ENCODE measurements around the gene RGS9BP. TPM values are rescaled to one million over a fixed set of nuclear protein-coding genes. Genes with fewer than 3 reads are reported as not detected.

Gene RGS9BP
- total RNA-seq, 4 donors from 2014 or later, result 3.9 to 10.6 (median 6.0) TPM

DNA sequence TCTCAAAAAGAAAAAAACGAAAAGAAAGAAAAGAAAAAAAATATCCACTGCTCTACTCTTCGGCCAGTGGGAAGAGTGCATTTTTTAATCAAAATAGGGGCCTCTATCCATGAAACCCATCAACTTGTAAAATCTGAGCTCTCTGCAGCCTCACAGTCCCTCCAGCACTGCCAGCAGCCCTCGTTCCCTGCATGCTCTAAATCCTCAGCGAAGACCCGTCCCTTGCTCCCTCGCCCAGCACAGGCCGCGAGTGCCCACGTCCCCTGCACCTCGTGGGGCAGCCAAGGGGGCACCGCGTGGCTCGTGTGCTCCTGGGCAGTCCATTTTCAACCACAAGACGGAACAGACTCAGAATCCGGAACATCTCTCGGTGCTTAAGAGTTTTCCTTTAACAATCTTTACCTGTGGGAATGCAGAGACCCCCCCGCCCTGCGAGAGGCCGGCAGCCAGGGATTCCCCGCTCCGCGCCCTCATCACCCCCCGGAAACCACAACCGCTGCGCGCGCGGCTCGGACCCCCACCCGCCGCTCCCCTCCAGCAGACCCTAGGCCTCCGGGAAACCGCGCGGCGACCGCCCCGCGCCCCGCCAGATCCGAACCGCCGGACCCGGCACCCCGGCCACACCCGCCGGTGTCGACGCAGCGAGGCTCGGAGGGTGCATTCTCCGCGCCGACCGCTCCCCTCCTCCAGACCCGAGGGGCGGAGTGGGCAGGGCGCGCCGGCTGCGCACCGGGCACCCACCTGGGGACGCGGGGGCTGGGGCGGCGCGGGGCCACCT lies 1.3 kb upstream of the RGS9BP start:
- H3K27me3 ChIP-seq, result peaks cover 0 to 2% (median 0%) of the 10 kb centered on the region in 3 donors
- ATAC-seq (peak in 1 of 2 donors; percentile 2), DNase-seq (peak in 1 of 2 donors; percentile 31)
- peak overlapping the region; percentile 88 to 97 (median 94) for H3K27ac ChIP-seq
- no peak for TF ChIP-seq POLR2A (IDR thresholded peaks at IDR 0.05)
- TF ChIP-seq, protein P1, sequence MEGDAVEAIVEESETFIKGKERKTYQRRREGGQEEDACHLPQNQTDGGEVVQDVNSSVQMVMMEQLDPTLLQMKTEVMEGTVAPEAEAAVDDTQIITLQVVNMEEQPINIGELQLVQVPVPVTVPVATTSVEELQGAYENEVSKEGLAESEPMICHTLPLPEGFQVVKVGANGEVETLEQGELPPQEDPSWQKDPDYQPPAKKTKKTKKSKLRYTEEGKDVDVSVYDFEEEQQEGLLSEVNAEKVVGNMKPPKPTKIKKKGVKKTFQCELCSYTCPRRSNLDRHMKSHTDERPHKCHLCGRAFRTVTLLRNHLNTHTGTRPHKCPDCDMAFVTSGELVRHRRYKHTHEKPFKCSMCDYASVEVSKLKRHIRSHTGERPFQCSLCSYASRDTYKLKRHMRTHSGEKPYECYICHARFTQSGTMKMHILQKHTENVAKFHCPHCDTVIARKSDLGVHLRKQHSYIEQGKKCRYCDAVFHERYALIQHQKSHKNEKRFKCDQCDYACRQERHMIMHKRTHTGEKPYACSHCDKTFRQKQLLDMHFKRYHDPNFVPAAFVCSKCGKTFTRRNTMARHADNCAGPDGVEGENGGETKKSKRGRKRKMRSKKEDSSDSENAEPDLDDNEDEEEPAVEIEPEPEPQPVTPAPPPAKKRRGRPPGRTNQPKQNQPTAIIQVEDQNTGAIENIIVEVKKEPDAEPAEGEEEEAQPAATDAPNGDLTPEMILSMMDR (IDR thresholded peaks at IDR 0.05 in 4 of 5, conservative IDR thresholded peaks at IDR 0.05 in 1 of 5), result peak in 1 of 5 experiments; percentile 30
- in situ Hi-C loops (cut with MboI; ENCODE audit: low sequenced_read_pairs in 4 of 4) (no loop called here), intact Hi-C loops (cut with DNase I; ENCODE audit: low total_unique reads) (loop anchor here (2.0 kb wide), 1 partner anchor 94 kb away; the partner anchor contains the start of gene PDCD5)
- no peaks in the 10 kb centered on the region for H3K36me3 ChIP-seq
- no peaks in the 10 kb centered on the region for H3K9me3 ChIP-seq
- H3K4me1 ChIP-seq, result peaks cover 36 to 54% of the 10 kb centered on the region in 2 donors
- peak overlapping the region; percentile 69 to 95 (median 82) for H3K4me3 ChIP-seq

DNA sequence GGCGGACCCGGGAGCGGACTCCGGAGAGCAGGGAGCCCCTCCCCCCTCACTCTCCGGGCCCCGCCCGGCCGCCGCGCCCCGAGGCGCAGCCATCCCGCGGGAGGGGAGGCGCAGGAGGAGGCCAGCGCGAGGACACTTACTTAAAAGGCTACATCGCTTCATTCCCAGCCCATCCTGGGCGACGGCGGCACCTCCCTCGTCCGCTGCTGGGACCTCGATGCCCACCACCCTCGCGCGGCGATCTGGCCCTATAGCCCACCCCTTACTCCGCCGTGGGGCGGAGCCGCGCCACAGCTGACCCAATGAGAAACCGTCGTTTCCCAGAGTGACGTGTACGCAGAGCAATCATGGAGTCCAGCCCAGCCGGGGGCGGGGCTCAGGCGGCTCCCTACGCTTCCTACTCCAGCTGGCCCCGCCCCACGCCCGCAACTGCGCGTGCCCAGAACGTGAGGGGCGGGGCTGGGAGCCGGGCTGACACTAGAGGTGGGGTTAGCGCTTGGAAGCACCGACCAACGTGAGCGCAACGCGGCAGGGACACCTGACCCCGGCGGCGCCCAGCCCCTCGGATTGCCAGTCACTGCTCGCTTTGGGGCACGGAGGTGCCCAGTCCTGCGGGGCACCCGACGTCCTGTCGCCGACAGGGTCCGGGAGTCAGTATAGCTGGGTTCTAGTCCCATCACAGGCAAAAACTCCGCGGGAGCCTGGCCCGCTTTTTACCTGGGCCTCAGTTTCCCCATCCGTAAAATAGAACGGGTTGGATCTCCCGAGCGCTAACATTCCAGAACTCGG lies 523 bp upstream of the RGS9BP start, which contains the start of gene ANKRD27:
Gene ANKRD27, minus strand, starts transcription at position 250 of the 789 bp plus-strand sequence. CDS start 16,165 bp downstream, outside the sequence.
- peak within 1 kb of the TSS; percentile 88 to 97 (median 94) for H3K27ac ChIP-seq
- DNase-seq (peak; percentile 97 to 99), ATAC-seq (peak; percentile 85 to 87)
- in situ Hi-C loops (cut with MboI; ENCODE audit: low sequenced_read_pairs in 4 of 4) (loop anchor here in 1 of 4 donors (25.0 kb wide), 1 partner anchor 313 kb away; no protein-coding TSS in a partner anchor), intact Hi-C loops (cut with DNase I; ENCODE audit: low total_unique reads) (loop anchor here (1.0 to 5.0 kb wide), 3 partner anchors 16 to 627 kb away; partner anchors contain the start of genes CEBPA, NUDT19 and PDCD5)
- H3K4me3 ChIP-seq, result peak within 1 kb of the TSS; percentile 69 to 95 (median 82)
- peaks cover 0 to 2% (median 0%) of the 10 kb centered on the region in 3 donors for H3K27me3 ChIP-seq
- TF ChIP-seq, protein P1 (IDR thresholded peaks at IDR 0.05 in 4 of 5, conservative IDR thresholded peaks at IDR 0.05 in 1 of 5), result no peak
- TF ChIP-seq POLR2A (IDR thresholded peaks at IDR 0.05), result peak; percentile 90 to 95
- no peaks in the 10 kb centered on the region for H3K9me3 ChIP-seq
- peaks cover 31 to 46% of the 10 kb centered on the region in 2 donors for H3K4me1 ChIP-seq
- no peaks in the 10 kb centered on the region for H3K36me3 ChIP-seq

DNA sequence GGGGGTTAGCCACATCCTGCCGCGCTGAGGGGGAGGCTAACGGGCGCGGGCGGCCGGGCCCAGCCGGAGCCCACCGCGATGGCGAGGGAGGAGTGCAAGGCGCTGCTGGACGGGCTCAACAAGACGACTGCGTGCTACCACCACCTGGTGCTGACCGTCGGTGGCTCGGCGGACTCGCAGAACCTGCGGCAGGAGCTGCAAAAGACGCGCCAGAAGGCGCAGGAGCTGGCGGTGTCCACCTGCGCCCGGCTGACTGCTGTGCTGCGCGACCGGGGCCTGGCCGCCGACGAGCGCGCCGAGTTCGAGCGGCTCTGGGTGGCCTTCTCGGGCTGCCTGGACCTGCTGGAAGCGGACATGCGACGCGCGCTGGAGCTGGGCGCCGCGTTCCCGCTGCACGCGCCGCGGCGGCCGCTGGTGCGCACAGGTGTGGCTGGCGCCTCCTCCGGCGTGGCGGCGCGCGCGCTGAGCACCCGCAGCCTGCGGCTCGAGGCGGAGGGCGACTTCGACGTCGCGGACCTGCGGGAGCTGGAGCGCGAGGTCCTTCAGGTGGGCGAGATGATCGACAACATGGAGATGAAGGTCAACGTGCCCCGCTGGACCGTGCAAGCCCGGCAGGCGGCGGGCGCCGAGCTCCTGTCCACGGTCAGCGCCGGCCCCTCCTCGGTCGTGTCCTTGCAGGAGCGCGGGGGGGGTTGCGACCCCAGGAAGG lies 692 bp downstream of the RGS9BP start:
- in situ Hi-C loops (cut with MboI; ENCODE audit: low sequenced_read_pairs in 4 of 4), result loop anchor here in 1 of 4 donors (25.0 kb wide), 1 partner anchor 314 kb away; no protein-coding TSS in a partner anchor
- DNase-seq (peak in 1 of 2 donors; percentile 41), ATAC-seq (peak; percentile 15 to 21)
- H3K4me1 ChIP-seq, result peaks cover 31 to 41% of the 10 kb centered on the region in 2 donors
- peak overlapping the region; percentile 88 to 97 (median 94) for H3K27ac ChIP-seq
- peaks cover 0 to 2% (median 0%) of the 10 kb centered on the region in 3 donors for H3K27me3 ChIP-seq
- TF ChIP-seq POLR2A (IDR thresholded peaks at IDR 0.05), result no peak
- TF ChIP-seq, protein P1 (IDR thresholded peaks at IDR 0.05 in 4 of 5, conservative IDR thresholded peaks at IDR 0.05 in 1 of 5), result peak in 2 of 5 experiments; percentile 27 to 37
- H3K36me3 ChIP-seq, result no peaks in the 10 kb centered on the region
- no peaks in the 10 kb centered on the region for H3K9me3 ChIP-seq
- peak overlapping the region; percentile 69 to 95 (median 78) for H3K4me3 ChIP-seq
- intact Hi-C loops (cut with DNase I; ENCODE audit: low total_unique reads), result loop anchor here (5.0 kb wide), 1 partner anchor 626 kb away; the partner anchor contains the start of gene CEBPA

DNA sequence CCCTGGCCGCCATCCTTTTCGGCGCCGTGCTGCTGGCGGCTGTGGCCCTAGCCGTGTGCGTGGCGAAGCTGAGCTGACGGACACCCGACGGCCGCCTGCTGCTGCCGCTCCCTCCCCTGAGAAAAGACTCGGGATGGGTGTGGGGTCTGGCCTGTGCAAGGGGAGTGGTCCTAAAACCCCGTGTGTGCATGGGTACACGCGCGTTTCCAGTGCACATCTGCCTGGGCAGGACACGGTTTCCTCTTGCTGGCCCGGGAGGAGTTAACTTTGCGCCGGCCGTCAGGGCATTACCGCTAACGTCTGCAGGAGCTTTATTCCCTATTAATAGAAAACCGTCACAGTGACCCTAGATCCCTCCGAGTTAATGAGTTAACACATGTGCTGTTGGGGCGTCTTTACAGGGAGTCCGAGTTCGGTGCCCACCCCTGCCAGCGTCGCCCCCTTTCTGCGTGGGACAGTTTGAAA lies 1.3 kb downstream of the RGS9BP start:
- in situ Hi-C loops (cut with MboI; ENCODE audit: low sequenced_read_pairs in 4 of 4), result loop anchor here in 1 of 4 donors (25.0 kb wide), 1 partner anchor 315 kb away; no protein-coding TSS in a partner anchor
- H3K9me3 ChIP-seq, result no peaks in the 10 kb centered on the region
- H3K27ac ChIP-seq, result peak overlapping the region; percentile 88 to 97 (median 94)
- TF ChIP-seq POLR2A (IDR thresholded peaks at IDR 0.05), result no peak
- TF ChIP-seq, protein P1 (IDR thresholded peaks at IDR 0.05 in 4 of 5, conservative IDR thresholded peaks at IDR 0.05 in 1 of 5), result no peak
- H3K4me1 ChIP-seq, result peaks cover 28 to 41% of the 10 kb centered on the region in 2 donors
- ATAC-seq (no peak), DNase-seq (no peak)
- H3K27me3 ChIP-seq, result peaks cover 0 to 2% (median 0%) of the 10 kb centered on the region in 3 donors
- H3K36me3 ChIP-seq, result no peaks in the 10 kb centered on the region
- H3K4me3 ChIP-seq, result peak overlapping the region; percentile 69 to 95 (median 78)
- intact Hi-C loops (cut with DNase I; ENCODE audit: low total_unique reads), result loop anchor here (5.0 kb wide), 1 partner anchor 625 kb away; the partner anchor contains the start of gene CEBPA

Data from gastrocnemius medialis (tissue), 4 donors.